Nephron (organoid): ENCODE results near the gene OR2AT4.
"Not testable (repeated sequence)": the region's sequence is repeated elsewhere in the genome, so short reads cannot be mapped to it uniquely, and the experiment has no call there.

Experiments used
- H3K27ac Mint-ChIP-seq, 3 experiments: 2 replicates each; pipeline ENCODE4 v1.8.0; 2020; ENCODE audit warnings: mixed read lengths in 3 of 3, mild to moderate bottlenecking in 2 of 3, moderate library complexity in 1 of 3
- H3K27me3 Mint-ChIP-seq: 2 replicates; pipeline ENCODE4 v1.8.0; 2021; ENCODE audit warnings: low read depth, mild to moderate bottlenecking, moderate library complexity, mixed read lengths
- H3K36me3 Mint-ChIP-seq: 2 replicates; pipeline ENCODE4 v1.8.0; 2020; ENCODE audit warnings: low read depth, mixed read lengths
- H3K4me1 Mint-ChIP-seq: 2 replicates; pipeline ENCODE4 v1.8.0; 2020; ENCODE audit warnings: mixed read lengths
- H3K4me3 Mint-ChIP-seq, 3 experiments: 2 replicates each; pipeline ENCODE4 v1.8.0; 2020; ENCODE audit warnings: mild to moderate bottlenecking in 3 of 3, mixed read lengths in 3 of 3, moderate library complexity in 2 of 3
- H3K9me3 Mint-ChIP-seq: 2 replicates; pipeline ENCODE4 v1.8.0; 2020; ENCODE audit warnings: mixed read lengths
- CTCF ChIP-seq, 3 experiments: fragments of 200-600 bp; sonication (generic); IDR thresholded peaks; one replicate each; pipeline ENCODE4 v1.5.0; 2021; ENCODE audit warnings: antibody characterized with exemption in 3 of 3; ENCODE audit not compliant: unreplicated experiment in 3 of 3

Gene OR2AT4

GRCh38 chr11:75055511-75055910, 41.2 kb downstream of the OR2AT4 start:
- no peak for TF ChIP-seq CTCF (IDR thresholded peaks at IDR 0.05; ENCODE audit: unreplicated experiment in 3 of 3)
- Mint-ChIP-seq H3K36me3 (no peaks in the 10 kb centered on the region), H3K4me1 (no peaks in the 10 kb centered on the region), H3K27me3 (peaks cover 5% of the 10 kb centered on the region), H3K4me3 (no peak overlapping the region), H3K9me3 (peaks cover 23% of the 10 kb centered on the region), H3K27ac (no peak overlapping the region)

GRCh38 chr11:75052457-75052856, 44.2 kb downstream of the OR2AT4 start:
- H3K4me1 Mint-ChIP-seq: no peaks in the 10 kb centered on the region
- H3K27ac Mint-ChIP-seq: no peak overlapping the region
- no peak for TF ChIP-seq CTCF (IDR thresholded peaks at IDR 0.05; ENCODE audit: unreplicated experiment in 3 of 3)
- peaks cover 31% of the 10 kb centered on the region for H3K9me3 Mint-ChIP-seq
- no peak overlapping the region for H3K4me3 Mint-ChIP-seq
- peaks cover 9% of the 10 kb centered on the region for H3K27me3 Mint-ChIP-seq
- no peaks in the 10 kb centered on the region for H3K36me3 Mint-ChIP-seq

- TF ChIP-seq CTCF (IDR thresholded peaks at IDR 0.05; ENCODE audit: unreplicated experiment in 3 of 3): no peak
- Mint-ChIP-seq H3K4me1 (no peaks in the 10 kb centered on the region), H3K27me3 (peaks cover 9% of the 10 kb centered on the region), H3K4me3 (no peak overlapping the region), H3K9me3 (peaks cover 31% of the 10 kb centered on the region), H3K36me3 (no peaks in the 10 kb centered on the region), H3K27ac (no peak overlapping the region)
Observed at GRCh38 chr11:75051043-75051442, 45.6 kb downstream of the OR2AT4 start.

- Mint-ChIP-seq H3K36me3 (no peaks in the 10 kb centered on the region), H3K9me3 (peaks cover 31% of the 10 kb centered on the region), H3K4me1 (no peaks in the 10 kb centered on the region), H3K27ac (no peak overlapping the region), H3K27me3 (peaks cover 9% of the 10 kb centered on the region), H3K4me3 (no peak overlapping the region)
- no peak for TF ChIP-seq CTCF (IDR thresholded peaks at IDR 0.05; ENCODE audit: unreplicated experiment in 3 of 3)
Observed at GRCh38 chr11:75050516-75050915, 46.2 kb downstream of the OR2AT4 start.

- Mint-ChIP-seq H3K9me3 (peaks cover 31% of the 10 kb centered on the region), H3K27me3 (peaks cover 12% of the 10 kb centered on the region), H3K27ac (peak overlapping the region in 2 of 3 experiments; percentile 49 to 56)
- H3K36me3 Mint-ChIP-seq, H3K4me1 Mint-ChIP-seq, H3K4me3 Mint-ChIP-seq: not testable (repeated sequence)
Observed at GRCh38 chr11:75049501-75050266, 47.0 kb downstream of the OR2AT4 start.

- Mint-ChIP-seq H3K9me3 (peaks cover 18% of the 10 kb centered on the region), H3K27me3 (peaks cover 14% of the 10 kb centered on the region), H3K4me1 (no peaks in the 10 kb centered on the region), H3K27ac (no peak overlapping the region), H3K36me3 (no peaks in the 10 kb centered on the region), H3K4me3 (no peak overlapping the region)
- TF ChIP-seq CTCF (IDR thresholded peaks at IDR 0.05; ENCODE audit: unreplicated experiment in 3 of 3): no peak
Observed at GRCh38 chr11:75047191-75047590, 49.5 kb downstream of the OR2AT4 start.

- peaks cover 16% of the 10 kb centered on the region for H3K9me3 Mint-ChIP-seq
- not testable (repeated sequence) for H3K4me3 Mint-ChIP-seq, H3K36me3 Mint-ChIP-seq, H3K27ac Mint-ChIP-seq, H3K4me1 Mint-ChIP-seq
- peaks cover 14% of the 10 kb centered on the region for H3K27me3 Mint-ChIP-seq
Observed at GRCh38 chr11:75046668-75047067, 50.0 kb downstream of the OR2AT4 start.

GRCh38 chr11:75044381-75045170, 52.1 kb downstream of the OR2AT4 start:
- not testable (repeated sequence) for H3K9me3 Mint-ChIP-seq, H3K27ac Mint-ChIP-seq, H3K27me3 Mint-ChIP-seq, H3K36me3 Mint-ChIP-seq, H3K4me1 Mint-ChIP-seq, H3K4me3 Mint-ChIP-seq

- not testable (repeated sequence) for H3K27me3 Mint-ChIP-seq, H3K4me3 Mint-ChIP-seq, H3K27ac Mint-ChIP-seq, H3K36me3 Mint-ChIP-seq, H3K9me3 Mint-ChIP-seq, H3K4me1 Mint-ChIP-seq
Observed at GRCh38 chr11:75041821-75042220, 54.9 kb downstream of the OR2AT4 start.
